PC-3 (cell line): Measurements from ENCODE around the gene TRABD. TPM values are rescaled to one million over a fixed set of nuclear protein-coding genes. Genes with fewer than 3 reads are reported as not detected.

Source experiments
- ATAC-seq: fragments of 200-7000 bp; cut with Tn5 transposase; 2 replicates; pipeline ENCODE4 v1.9.1; 2020; ENCODE audit warnings: mild to moderate bottlenecking, moderate library complexity
- BruUV-seq: library from RNA; stranded (reverse); fragments of 400-500 nt; replicated peaks from 2 replicates; lab custom pipeline; 2021; lab: Mats Ljungman, UMichigan
- CTCF ChIA-PET: fragments of 300-600 bp; sonication (Branson Sonifier 250); formaldehyde crosslinking; loops from one replicate; lab custom pipeline; 2022; ENCODE audit warnings: antibody characterized with exemption; lab: Charles Lee
- POLR2A ChIA-PET: fragments of 300-600 bp; sonication (Branson Sonifier 250); formaldehyde crosslinking; loops from one replicate; lab custom pipeline; 2022; ENCODE audit warnings: antibody characterized with exemption; ENCODE audit not compliant: unreplicated experiment; lab: Charles Lee
- DNase-seq: peaks from one replicate; pipeline ENCODE4 v3.0.0-alpha.2; 2015
- H2AFZ ChIP-seq: fragments of 300-600 bp; sonication (generic); 2 replicates; pipeline ENCODE4 v1.6.0; 2016; ENCODE audit warnings: antibody characterized with exemption, low read length
- H3F3A ChIP-seq: fragments of 300-600 bp; sonication (generic); one replicate; pipeline ENCODE4 v1.6.0; 2017; ENCODE audit warnings: antibody characterized with exemption, low read length, control low read depth, mild to moderate bottlenecking; ENCODE audit not compliant: unreplicated experiment
- H3K27ac ChIP-seq: fragments of 300-600 bp; sonication (generic); 2 replicates; pipeline ENCODE4 v1.5.1; 2016; ENCODE audit warnings: mild to moderate bottlenecking, low read length
- H3K27me3 ChIP-seq: fragments of 300-600 bp; sonication (generic); 2 replicates; pipeline ENCODE4 v1.6.1; 2016; ENCODE audit warnings: low read length, mixed read lengths
- H3K36me3 ChIP-seq: fragments of 300-600 bp; sonication (generic); 2 replicates; pipeline ENCODE4 v1.6.1; 2016; ENCODE audit warnings: low read depth, mixed run types, low read length, mixed read lengths
- H3K4me1 ChIP-seq: fragments of 300-600 bp; sonication (generic); 2 replicates; pipeline ENCODE4 v1.5.1; 2016; ENCODE audit warnings: low read length; ENCODE audit not compliant: insufficient read depth
- H3K4me2 ChIP-seq: fragments of 300-600 bp; sonication (generic); 2 replicates; pipeline ENCODE4 v1.6.0; 2016; ENCODE audit warnings: low read length
- H3K4me3 ChIP-seq: fragments of 300-600 bp; sonication (generic); 2 replicates; pipeline ENCODE4 v1.5.1; 2016; ENCODE audit warnings: mild to moderate bottlenecking, low read length, mixed read lengths
- H3K79me2 ChIP-seq: fragments of 300-600 bp; sonication (generic); 2 replicates; pipeline ENCODE4 v1.6.1; 2017; ENCODE audit warnings: low read length, mixed read lengths
- H3K9ac ChIP-seq: fragments of 300-600 bp; sonication (generic); 2 replicates; pipeline ENCODE4 v1.6.0; 2016; ENCODE audit warnings: mild to moderate bottlenecking, low read length
- H3K9me2 ChIP-seq: fragments of 300-600 bp; sonication (generic); replicated peaks from 2 replicates; pipeline ENCODE4 v1.6.1; 2016; ENCODE audit warnings: mixed run types, low read length, mixed read lengths
- H3K9me3 ChIP-seq: fragments of 300-600 bp; sonication (generic); 2 replicates; pipeline ENCODE4 v1.6.1; 2016; ENCODE audit warnings: low read length, mixed read lengths
- H4K20me1 ChIP-seq: fragments of 300-600 bp; sonication (generic); 2 replicates; pipeline ENCODE4 v1.6.1; 2016; ENCODE audit warnings: low read length, mixed read lengths
- EZH2 ChIP-seq: fragments of 300-600 bp; sonication (generic); IDR thresholded peaks from one replicate; pipeline ENCODE4 v1.6.1; 2017; ENCODE audit warnings: antibody characterized with exemption, mild to moderate bottlenecking, low read length; ENCODE audit not compliant: unreplicated experiment
- EZH2phosphoT487 ChIP-seq: fragments of 300-600 bp; sonication (generic); IDR thresholded peaks from 2 replicates; pipeline ENCODE4 v1.6.1; 2018; ENCODE audit warnings: mild to moderate bottlenecking, antibody characterized with exemption, low read length, borderline replicate concordance
- intact Hi-C: fragments of 100-400 bp; cut with micrococcal nuclease; formaldehyde crosslinking; loops from 2 replicates; pipeline ENCODE4 v1.9.0; 2023
- total RNA-seq: library from RNA; depleted of rRNA; stranded (reverse); fragments of >200 nt; gene quantifications from 2 replicates; pipeline ENCODE4 v1.2.3, GENCODE V29; 2014
- TF ChIP-seq, protein P1 (sequence below): fragments of 300-600 bp; sonication (generic); conservative IDR thresholded peaks from 2 replicates; pipeline ENCODE4 v1.5.1; 2017; ENCODE audit warnings: antibody characterized with exemption, low read depth, mild to moderate bottlenecking, low read length

Gene TRABD
- total RNA-seq, 1 experiment from 2014 or later = 53.4 TPM

DNA sequence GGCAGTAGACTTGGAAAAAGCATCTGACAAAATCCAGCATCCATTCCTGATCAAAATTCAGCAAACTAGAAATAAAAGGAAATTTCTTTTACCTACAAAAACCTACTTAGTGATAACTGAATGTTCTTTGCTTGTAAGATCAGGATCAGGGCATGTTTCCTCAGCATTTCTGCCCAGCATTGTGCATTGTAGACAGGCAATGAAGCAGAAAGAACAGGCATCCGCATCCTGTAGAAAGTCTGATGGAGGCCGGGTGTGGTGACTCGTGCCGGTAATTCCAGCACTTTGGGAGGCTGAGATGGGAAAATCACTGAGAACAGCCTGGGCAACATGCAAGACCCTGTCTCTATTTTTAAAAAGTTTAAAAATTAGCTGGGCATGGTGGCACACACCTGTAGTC, 47.7 kb upstream of the TRABD start:
- POLR2A ChIA-PET = no interaction called here

DNA sequence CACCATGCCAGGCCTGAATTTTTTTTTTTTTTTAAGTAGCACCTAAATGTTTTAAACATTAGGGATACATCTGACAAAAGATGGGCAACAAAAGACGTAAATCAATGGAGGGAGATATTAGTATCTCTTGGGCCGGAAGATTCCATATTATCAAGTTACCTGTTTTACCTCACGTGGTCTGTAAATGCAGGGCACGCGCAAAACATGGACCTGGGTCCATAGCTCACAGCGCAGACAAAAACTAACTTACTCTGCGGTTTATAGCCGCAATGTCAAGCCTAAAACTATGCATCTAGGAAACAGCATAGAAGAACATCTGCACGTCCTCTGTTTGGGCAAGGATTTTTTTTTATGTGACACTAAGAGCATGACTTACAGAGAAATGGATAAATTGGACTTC, 46.7 kb upstream of the TRABD start:
- H3K4me3 ChIP-seq = no peak overlapping the region
- ATAC-seq (no peak), DNase-seq (no peak)
- no peak overlapping the region for H2AFZ ChIP-seq
- H3K79me2 ChIP-seq = no peaks in the 10 kb centered on the region
- H4K20me1 ChIP-seq = no peaks in the 10 kb centered on the region
- no peak overlapping the region for H3K9ac ChIP-seq
- H3K4me2 ChIP-seq = no peak overlapping the region
- no peaks in the 10 kb centered on the region for H3K27me3 ChIP-seq
- no peaks in the 10 kb centered on the region for H3K36me3 ChIP-seq
- no peak overlapping the region for H3K27ac ChIP-seq
- no peaks in the 10 kb centered on the region for H3K9me2 ChIP-seq
- no peaks in the 10 kb centered on the region for H3F3A ChIP-seq
- CTCF ChIA-PET = no interaction called here
- no peaks in the 10 kb centered on the region for H3K9me3 ChIP-seq
- TF ChIP-seq EZH2phosphoT487 = no peak
- TF ChIP-seq EZH2 = no peak
- TF ChIP-seq, protein P1, sequence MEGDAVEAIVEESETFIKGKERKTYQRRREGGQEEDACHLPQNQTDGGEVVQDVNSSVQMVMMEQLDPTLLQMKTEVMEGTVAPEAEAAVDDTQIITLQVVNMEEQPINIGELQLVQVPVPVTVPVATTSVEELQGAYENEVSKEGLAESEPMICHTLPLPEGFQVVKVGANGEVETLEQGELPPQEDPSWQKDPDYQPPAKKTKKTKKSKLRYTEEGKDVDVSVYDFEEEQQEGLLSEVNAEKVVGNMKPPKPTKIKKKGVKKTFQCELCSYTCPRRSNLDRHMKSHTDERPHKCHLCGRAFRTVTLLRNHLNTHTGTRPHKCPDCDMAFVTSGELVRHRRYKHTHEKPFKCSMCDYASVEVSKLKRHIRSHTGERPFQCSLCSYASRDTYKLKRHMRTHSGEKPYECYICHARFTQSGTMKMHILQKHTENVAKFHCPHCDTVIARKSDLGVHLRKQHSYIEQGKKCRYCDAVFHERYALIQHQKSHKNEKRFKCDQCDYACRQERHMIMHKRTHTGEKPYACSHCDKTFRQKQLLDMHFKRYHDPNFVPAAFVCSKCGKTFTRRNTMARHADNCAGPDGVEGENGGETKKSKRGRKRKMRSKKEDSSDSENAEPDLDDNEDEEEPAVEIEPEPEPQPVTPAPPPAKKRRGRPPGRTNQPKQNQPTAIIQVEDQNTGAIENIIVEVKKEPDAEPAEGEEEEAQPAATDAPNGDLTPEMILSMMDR = no peak
- BruUV-seq = no TSS peak
- intact Hi-C loops = no loop called here
- POLR2A ChIA-PET = no interaction called here
- H3K4me1 ChIP-seq = no peaks in the 10 kb centered on the region; the same call in 1 of the 2 replicates

More for the DNA sequence above, 47.7 kb upstream of the TRABD start:
- H3K79me2 ChIP-seq = no peaks in the 10 kb centered on the region
- no peaks in the 10 kb centered on the region for H3K9me3 ChIP-seq
- H3F3A ChIP-seq = no peaks in the 10 kb centered on the region
- CTCF ChIA-PET = no interaction called here
- no peaks in the 10 kb centered on the region; the same call in 1 of the 2 replicates for H3K4me1 ChIP-seq
- DNase-seq = no peak
- no peaks in the 10 kb centered on the region for H4K20me1 ChIP-seq
- no peak for ATAC-seq
- BruUV-seq = no TSS peak
- no peak overlapping the region for H3K4me2 ChIP-seq
- intact Hi-C loops = no loop called here
- H3K9me2 ChIP-seq = no peaks in the 10 kb centered on the region
- H3K36me3 ChIP-seq = no peaks in the 10 kb centered on the region
- no peak overlapping the region for H2AFZ ChIP-seq
- no peak overlapping the region for H3K9ac ChIP-seq
- no peaks in the 10 kb centered on the region for H3K27me3 ChIP-seq
- H3K27ac ChIP-seq = no peak overlapping the region
- TF ChIP-seq EZH2phosphoT487 = no peak
- TF ChIP-seq, protein P1 = no peak
- no peak for TF ChIP-seq EZH2
- H3K4me3 ChIP-seq = no peak overlapping the region

DNA sequence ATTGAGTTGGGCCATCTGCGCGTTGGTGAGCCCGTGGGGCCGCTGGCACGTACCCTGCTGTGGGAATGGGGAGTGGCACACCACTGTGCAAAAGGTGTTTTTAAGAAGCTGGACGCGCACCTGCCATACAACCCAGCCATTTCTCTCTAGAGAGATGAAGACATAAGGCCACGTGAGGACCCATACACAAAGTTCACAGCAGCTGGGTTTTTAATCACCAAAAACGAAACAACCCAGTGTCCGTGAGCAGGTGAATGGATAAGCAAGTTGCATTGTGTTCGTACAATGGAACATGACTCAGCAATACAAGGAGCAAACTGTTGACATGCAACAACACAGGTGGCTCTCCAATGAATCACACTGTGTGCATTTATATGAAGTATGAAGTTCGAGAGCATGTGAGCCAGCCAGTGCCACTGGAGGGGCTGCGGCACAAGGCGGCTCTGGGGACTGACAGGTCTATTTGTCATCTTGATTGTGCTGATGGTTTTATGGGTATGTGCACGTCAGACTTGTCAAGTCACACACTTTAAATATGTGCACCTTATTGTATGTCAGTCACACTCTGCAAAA, 45.8 kb upstream of the TRABD start:
- no peak overlapping the region for H3K9ac ChIP-seq
- intact Hi-C loops = loop anchor here (5.0 kb wide), 1 partner anchor 208 kb away; no protein-coding TSS in a partner anchor
- no peaks in the 10 kb centered on the region for H3K9me2 ChIP-seq
- no peaks in the 10 kb centered on the region; the same call in 1 of the 2 replicates for H3K4me1 ChIP-seq
- DNase-seq (peak; percentile 35), ATAC-seq (peak; percentile 58)
- H2AFZ ChIP-seq = no peak overlapping the region
- no peak overlapping the region for H3K4me3 ChIP-seq
- no peaks in the 10 kb centered on the region for H3F3A ChIP-seq
- H3K27me3 ChIP-seq = no peaks in the 10 kb centered on the region
- ChIA-PET POLR2A (no interaction called here), CTCF (no interaction called here)
- no TSS peak for BruUV-seq
- TF ChIP-seq EZH2 (no peak), EZH2phosphoT487 (no peak)
- TF ChIP-seq, protein P1 = no peak
- no peaks in the 10 kb centered on the region for H4K20me1 ChIP-seq
- no peaks in the 10 kb centered on the region for H3K9me3 ChIP-seq
- 0 out of 2 replicates have a peak overlapping the region, but pooled peaks have one; percentile 16 for H3K4me2 ChIP-seq
- H3K27ac ChIP-seq = no peak overlapping the region
- H3K79me2 ChIP-seq = no peaks in the 10 kb centered on the region
- no peaks in the 10 kb centered on the region for H3K36me3 ChIP-seq
